ENCODE data around the gene BOLA1.

- TF ChIP-seq CTCF (IDR thresholded peaks at IDR 0.05; ENCODE audit: poor library complexity, severe bottlenecking) (no peak), REST (IDR thresholded peaks at IDR 0.05; ENCODE audit: borderline replicate concordance) (no peak), MXI1 (conservative IDR thresholded peaks at IDR 0.05; ENCODE audit: poor library complexity, severe bottlenecking) (no peak)
Measured at GRCh38 chr1:149923626-149924025, 24.3 kb downstream of the BOLA1 start.

Data from neural cell (in vitro differentiated cells).